ENCODE data around the gene HOXC9. TPM values are rescaled to one million over a fixed set of nuclear protein-coding genes. Genes with fewer than 3 reads are reported as not detected.

The HOXC9 gene
- total and polyA plus RNA-seq, 3 experiments from 2014 or later = not detected

- Histone ChIP-seq H3K36me3 (ENCODE audit: insufficient read depth, low read length) (no peaks in the 10 kb centered on the region), H3K27me3 (ENCODE audit: insufficient read depth, low read length, poor library complexity, severe bottlenecking) (peaks cover 98% of the 10 kb centered on the region), H3K4me3 (ENCODE audit: low read length) (peak overlapping the region; percentile 67), H3K4me1 (ENCODE audit: insufficient read depth, low read length) (peaks cover 46% of the 10 kb centered on the region), H3K9me3 (ENCODE audit: low read length) (no peaks in the 10 kb centered on the region), H3K27ac (ENCODE audit: low read depth, low read length) (peak overlapping the region; percentile 64)
- H3K27ac Mint-ChIP-seq = peak overlapping the region in 2 of 8 donors; percentile 33 to 74
- no peaks in the 10 kb centered on the region for H3K36me3 Mint-ChIP-seq
- DNase-seq = peak in 1 of 5 donors; percentile 14
- ChIA-PET CTCF (interaction anchor here (1.0 to 1.4 kb wide), 4 partner anchors 10 to 206 kb away, joined by 3 to 8 read pairs (median 4); partner anchors contain the start of gene HOXC5), POLR2A (no interaction called here)
- H3K4me3 Mint-ChIP-seq = peak overlapping the region; percentile 74 to 89 (median 84)
- peaks cover 90 to 94% of the 10 kb centered on the region in 2 donors for H3K27me3 Mint-ChIP-seq
- H3K9me3 Mint-ChIP-seq = peaks cover 0 to 7% (median 2%) of the 10 kb centered on the region in 5 donors
- peaks cover 31 to 62% (median 40%) of the 10 kb centered on the region in 3 donors for H3K4me1 Mint-ChIP-seq
Measured at GRCh38 chr12:53995378-53996239, 4.4 kb upstream of the HOXC9 start.

DNA sequence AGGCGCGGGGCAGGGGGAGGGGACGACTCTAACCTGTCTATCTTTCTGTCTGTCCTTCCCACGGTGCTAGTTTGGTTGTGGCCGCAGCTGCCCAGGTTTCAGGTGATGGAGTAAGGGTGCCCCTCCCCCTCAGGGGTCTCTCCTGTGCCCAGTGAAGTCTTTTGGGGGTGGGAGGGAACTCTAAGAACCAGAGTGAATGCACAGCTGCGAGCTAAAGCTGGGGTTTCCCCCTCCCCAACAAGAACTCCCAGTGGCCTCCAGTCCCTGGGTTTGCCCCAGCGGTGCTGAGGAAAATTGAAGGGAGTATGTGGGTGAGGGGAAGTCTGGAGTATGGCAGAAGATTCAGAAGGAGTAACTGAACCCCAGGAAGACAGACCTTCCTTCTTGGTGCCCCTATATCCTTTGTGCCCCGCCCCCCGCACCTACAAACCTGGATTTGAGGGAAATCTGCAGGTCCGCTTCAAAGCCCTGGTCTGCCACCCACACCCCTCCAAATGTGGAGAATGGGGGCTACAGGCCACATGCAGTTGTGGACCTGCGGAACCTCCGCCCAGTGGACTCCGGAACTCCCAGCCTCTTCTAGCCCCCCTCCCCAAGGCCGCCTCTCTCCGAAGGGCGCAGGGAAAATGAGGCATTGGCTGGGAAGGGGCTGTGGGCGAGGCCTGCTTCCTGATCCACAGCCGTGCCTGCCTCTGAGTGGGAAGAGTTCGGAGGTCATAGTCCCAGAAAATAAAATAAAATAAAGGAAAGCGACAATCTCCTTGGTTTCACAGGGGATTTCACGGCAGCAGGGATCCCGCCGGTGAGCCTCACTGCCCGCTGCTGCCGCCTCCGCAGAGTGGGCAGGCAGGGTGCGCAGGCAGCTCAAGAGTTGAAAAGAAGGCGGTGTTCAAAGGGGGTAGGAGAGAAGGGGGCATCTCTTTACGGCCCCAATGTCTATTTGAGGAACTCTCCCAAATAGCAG, 3.4 kb upstream of the HOXC9 start:
- peaks cover 98% of the 10 kb centered on the region for H3K27me3 ChIP-seq (ENCODE audit: insufficient read depth, low read length, poor library complexity, severe bottlenecking)
- ChIA-PET CTCF (interaction anchor here (1.2 to 15.2 kb wide), 6 partner anchors 9 to 209 kb away, joined by 3 to 216 read pairs (median 4); partner anchors contain the start of gene HOXC10), POLR2A (interaction anchor here (0.8 kb wide), 1 partner anchor 174 kb away, joined by 5 read pairs; no protein-coding TSS in a partner anchor)
- peaks cover 46% of the 10 kb centered on the region for H3K4me1 ChIP-seq (ENCODE audit: insufficient read depth, low read length)
- no peaks in the 10 kb centered on the region for H3K9me3 ChIP-seq (ENCODE audit: low read length)
- H3K36me3 ChIP-seq (ENCODE audit: insufficient read depth, low read length) = no peaks in the 10 kb centered on the region
- Mint-ChIP-seq H3K36me3 (no peaks in the 10 kb centered on the region), H3K4me1 (peaks cover 31 to 62% (median 40%) of the 10 kb centered on the region in 3 donors), H3K27ac (peak overlapping the region in 2 of 8 donors; percentile 40 to 51), H3K4me3 (peak overlapping the region; percentile 74 to 89 (median 84)), H3K27me3 (peaks cover 93 to 94% of the 10 kb centered on the region in 2 donors), H3K9me3 (peaks cover 0 to 7% (median 2%) of the 10 kb centered on the region in 5 donors)
- H3K27ac ChIP-seq (ENCODE audit: low read depth, low read length) = peak overlapping the region; percentile 64
- DNase-seq = no peak
- peak overlapping the region; percentile 67 for H3K4me3 ChIP-seq (ENCODE audit: low read length)

DNA sequence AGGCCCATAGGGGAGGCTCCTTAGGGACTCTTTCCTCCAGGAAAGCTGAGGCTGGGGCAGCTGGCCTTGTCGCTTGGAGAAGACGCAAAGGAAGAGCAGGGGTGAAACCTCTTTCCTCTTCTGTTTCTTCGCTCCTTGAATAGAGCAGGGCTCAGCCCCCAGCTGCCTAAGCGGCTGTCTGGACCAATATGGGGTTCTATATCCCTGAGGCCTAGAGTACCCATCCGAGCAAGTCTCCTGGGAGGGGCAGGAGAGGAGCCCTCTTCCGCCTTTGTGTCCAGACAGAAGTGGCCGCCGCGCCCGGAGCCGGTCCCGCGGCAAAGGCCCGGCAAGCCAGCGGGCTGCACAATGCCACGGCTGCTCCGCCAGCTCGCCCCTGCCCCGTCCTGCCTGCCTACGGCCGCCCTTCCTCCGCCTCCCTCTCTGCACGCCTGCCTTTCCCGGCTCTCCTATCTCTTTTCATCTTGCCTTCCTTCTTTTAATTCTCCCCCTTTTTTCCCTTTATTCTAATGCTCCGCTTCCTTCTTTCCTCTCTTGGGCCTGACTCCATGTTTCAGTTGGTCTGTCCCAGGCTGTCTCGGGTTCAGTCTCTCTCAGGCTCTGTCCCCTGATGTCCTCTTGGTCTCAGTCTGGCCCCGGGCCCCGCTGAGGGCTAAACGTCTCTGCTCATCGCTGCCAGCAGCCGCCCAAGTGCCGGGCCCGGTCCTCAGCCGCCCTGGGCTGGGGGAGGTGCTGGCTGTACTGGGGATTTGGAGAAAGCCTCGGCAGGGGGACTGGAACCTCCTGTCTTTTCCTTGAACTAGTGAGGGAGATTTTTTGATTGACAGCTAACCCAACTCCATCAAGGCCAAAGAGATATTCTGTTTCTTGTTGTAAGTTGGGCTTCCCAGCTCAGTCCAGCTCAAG, 2.5 kb upstream of the HOXC9 start:
- H3K27ac ChIP-seq (ENCODE audit: low read depth, low read length) = no peak overlapping the region
- Mint-ChIP-seq H3K9me3 (peaks cover 0 to 7% (median 2%) of the 10 kb centered on the region in 5 donors), H3K4me3 (peak overlapping the region in 6 of 7 donors; percentile 1 to 84 (median 57)), H3K27me3 (peaks cover 91 to 94% of the 10 kb centered on the region in 2 donors), H3K27ac (peak overlapping the region in 1 of 8 donors; percentile 51), H3K36me3 (no peaks in the 10 kb centered on the region), H3K4me1 (peaks cover 31 to 64% (median 40%) of the 10 kb centered on the region in 3 donors)
- ChIA-PET CTCF (interaction anchor here (1.2 to 15.2 kb wide), 5 partner anchors 8 to 208 kb away, joined by 3 to 216 read pairs (median 4); partner anchors contain the start of gene HOXC10), POLR2A (interaction anchor here (0.8 kb wide), 1 partner anchor 173 kb away, joined by 5 read pairs; no protein-coding TSS in a partner anchor)
- no peaks in the 10 kb centered on the region for H3K9me3 ChIP-seq (ENCODE audit: low read length)
- peaks cover 94% of the 10 kb centered on the region for H3K27me3 ChIP-seq (ENCODE audit: insufficient read depth, low read length, poor library complexity, severe bottlenecking)
- H3K4me1 ChIP-seq (ENCODE audit: insufficient read depth, low read length) = peaks cover 46% of the 10 kb centered on the region
- H3K4me3 ChIP-seq (ENCODE audit: low read length) = no peak overlapping the region
- H3K36me3 ChIP-seq (ENCODE audit: insufficient read depth, low read length) = no peaks in the 10 kb centered on the region
- no peak for DNase-seq

GRCh38 chr12:53998110-53998899, 1.7 kb upstream of the HOXC9 start:
- Histone ChIP-seq H3K9me3 (ENCODE audit: low read length) (no peaks in the 10 kb centered on the region), H3K27me3 (ENCODE audit: insufficient read depth, low read length, poor library complexity, severe bottlenecking) (peaks cover 91% of the 10 kb centered on the region), H3K4me3 (ENCODE audit: low read length) (no peak overlapping the region), H3K36me3 (ENCODE audit: insufficient read depth, low read length) (no peaks in the 10 kb centered on the region), H3K27ac (ENCODE audit: low read depth, low read length) (no peak overlapping the region), H3K4me1 (ENCODE audit: insufficient read depth, low read length) (peaks cover 46% of the 10 kb centered on the region)
- peaks cover 91 to 94% of the 10 kb centered on the region in 2 donors for H3K27me3 Mint-ChIP-seq
- CTCF ChIA-PET = interaction anchor here (1.2 to 15.2 kb wide), 4 partner anchors 10 to 207 kb away, joined by 3 to 216 read pairs (median 5); partner anchors contain the start of genes HOXC5 and HOXC8
- POLR2A ChIA-PET = no interaction called here
- H3K4me1 Mint-ChIP-seq = peaks cover 31 to 66% (median 40%) of the 10 kb centered on the region in 3 donors
- DNase-seq = no peak
- H3K9me3 Mint-ChIP-seq = peaks cover 0 to 6% (median 2%) of the 10 kb centered on the region in 5 donors
- H3K27ac Mint-ChIP-seq = peak overlapping the region in 1 of 8 donors; percentile 43
- no peaks in the 10 kb centered on the region for H3K36me3 Mint-ChIP-seq
- peak overlapping the region in 5 of 7 donors; percentile 8 to 71 (median 27) for H3K4me3 Mint-ChIP-seq

DNA sequence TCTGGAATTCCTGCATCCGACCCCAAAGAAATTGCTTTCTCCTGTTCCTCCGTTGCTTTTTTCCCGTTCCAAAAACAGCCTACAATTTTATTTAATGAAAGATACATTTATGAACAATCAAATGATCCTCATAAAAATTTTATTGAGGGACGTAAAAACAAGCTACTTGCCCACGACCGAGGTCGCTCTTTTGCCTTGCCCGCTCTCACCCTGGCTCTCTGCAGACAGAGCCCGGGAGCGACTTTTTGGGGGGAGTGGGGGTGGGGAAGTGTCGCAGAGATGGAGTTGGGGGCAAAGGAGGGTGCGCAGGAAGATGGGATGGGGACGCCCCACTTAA, 1.1 kb upstream of the HOXC9 start:
- H3K4me3 Mint-ChIP-seq = peak overlapping the region in 2 of 7 donors; percentile 45 to 59
- H3K9me3 ChIP-seq (ENCODE audit: low read length) = no peaks in the 10 kb centered on the region
- H3K27me3 ChIP-seq (ENCODE audit: insufficient read depth, low read length, poor library complexity, severe bottlenecking) = peaks cover 91% of the 10 kb centered on the region

DNA sequence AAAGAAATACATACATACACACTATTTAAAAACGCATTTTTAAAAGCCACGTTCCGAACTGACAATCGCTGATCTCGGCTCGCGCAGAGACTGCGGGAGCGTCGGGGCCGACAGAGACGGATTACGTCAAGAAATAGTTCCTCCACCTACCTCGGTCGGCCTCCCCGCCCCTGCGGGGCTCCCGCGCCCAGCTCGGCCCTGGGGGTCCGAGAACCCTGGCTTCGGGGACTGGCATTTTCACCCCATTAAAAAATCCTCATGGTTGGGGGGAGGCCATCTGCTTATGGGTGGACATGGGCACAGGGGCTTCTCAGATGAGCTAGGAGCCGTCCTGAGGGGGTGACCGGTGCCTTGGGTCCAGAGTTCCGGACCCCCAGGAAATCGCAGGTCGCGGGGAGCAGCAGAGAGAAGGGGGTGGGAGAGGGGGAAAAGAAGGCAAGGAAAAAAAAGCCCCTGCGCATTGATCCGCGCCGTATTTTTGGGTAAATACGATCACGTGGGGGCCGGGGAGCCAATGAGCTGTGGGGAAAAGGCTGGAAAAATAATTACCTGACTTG, 324 bp upstream of the HOXC9 start:
- POLR2A ChIA-PET = interaction anchor here (1.2 kb wide), 1 partner anchor 192 kb away, joined by 5 read pairs; no protein-coding TSS in a partner anchor
- peaks cover 28 to 54% (median 31%) of the 10 kb centered on the region in 3 donors for H3K4me1 Mint-ChIP-seq
- peak overlapping the region in 1 of 8 donors; percentile 43 for H3K27ac Mint-ChIP-seq
- DNase-seq = no peak
- peaks cover 91% of the 10 kb centered on the region for H3K27me3 ChIP-seq (ENCODE audit: insufficient read depth, low read length, poor library complexity, severe bottlenecking)
- H3K36me3 ChIP-seq (ENCODE audit: insufficient read depth, low read length) = no peaks in the 10 kb centered on the region
- peaks cover 41% of the 10 kb centered on the region for H3K4me1 ChIP-seq (ENCODE audit: insufficient read depth, low read length)
- peak overlapping the region; percentile 26 for H3K4me3 ChIP-seq (ENCODE audit: low read length)
- H3K27ac ChIP-seq (ENCODE audit: low read depth, low read length) = peak overlapping the region; percentile 65
- no peaks in the 10 kb centered on the region for H3K36me3 Mint-ChIP-seq
- no peaks in the 10 kb centered on the region for H3K9me3 ChIP-seq (ENCODE audit: low read length)
- CTCF ChIA-PET = interaction anchor here (0.6 to 15.2 kb wide), 10 partner anchors 9 to 217 kb away, joined by 3 to 216 read pairs (median 3); partner anchors contain the start of genes HOXC5 and HOXC8
- peak overlapping the region; percentile 23 to 65 (median 51) for H3K4me3 Mint-ChIP-seq
- peaks cover 0 to 2% (median 0%) of the 10 kb centered on the region in 5 donors for H3K9me3 Mint-ChIP-seq
- H3K27me3 Mint-ChIP-seq = peaks cover 91 to 94% of the 10 kb centered on the region in 2 donors

More for the DNA sequence above, 1.1 kb upstream of the HOXC9 start:
- no peak overlapping the region for H3K4me3 ChIP-seq (ENCODE audit: low read length)
- Mint-ChIP-seq H3K36me3 (no peaks in the 10 kb centered on the region), H3K9me3 (peaks cover 0 to 3% (median 1%) of the 10 kb centered on the region in 5 donors), H3K4me1 (peaks cover 28 to 61% (median 36%) of the 10 kb centered on the region in 3 donors), H3K27me3 (peaks cover 90 to 94% of the 10 kb centered on the region in 2 donors), H3K27ac (peak overlapping the region in 2 of 8 donors; percentile 34 to 43)
- ChIA-PET CTCF (interaction anchor here (1.2 to 15.2 kb wide), 3 partner anchors 10 to 206 kb away, joined by 3 to 216 read pairs (median 5); partner anchors contain the start of genes HOXC5 and HOXC8), POLR2A (no interaction called here)
- no peak overlapping the region for H3K27ac ChIP-seq (ENCODE audit: low read depth, low read length)
- no peak for DNase-seq
- H3K36me3 ChIP-seq (ENCODE audit: insufficient read depth, low read length) = no peaks in the 10 kb centered on the region
- H3K4me1 ChIP-seq (ENCODE audit: insufficient read depth, low read length) = peaks cover 46% of the 10 kb centered on the region

All from CD8-positive, alpha-beta memory T cell (primary cell).